K562 (cell line): ENCODE results near the gene CPEB1. TPM values are rescaled to one million over a fixed set of nuclear protein-coding genes. Genes with fewer than 3 reads are reported as not detected.

Experiments
- CHD1 ChIP-seq: fragments of 200-600 bp; sonication (generic); IDR thresholded peaks from one replicate; pipeline ENCODE4 v1.6.1; 2012; ENCODE audit warnings: mild to moderate bottlenecking, moderate library complexity, low read length, inconsistent platforms
- CTCFL ChIP-seq: IDR thresholded peaks from 2 replicates; pipeline ENCODE4 v1.6.1; 2011; ENCODE audit warnings: borderline replicate concordance, low read depth, mild to moderate bottlenecking, moderate library complexity, low read length; ENCODE audit not compliant: insufficient read depth, poor library complexity, severe bottlenecking
- ETV1 ChIP-seq: fragments of 450-650 bp; conservative IDR thresholded peaks from 2 replicates; pipeline ENCODE4 v1.6.1; 2016; ENCODE audit warnings: missing genetic modification characterization, control low read depth, low read depth, missing compliant biosample characterization
- FOXP1 ChIP-seq: sonication (generic); formaldehyde crosslinking; IDR thresholded peaks from 2 replicates; pipeline ENCODE4 v1.8.0; 2022; ENCODE audit warnings: mild to moderate bottlenecking, missing genetic modification reagents
- HOXB6 ChIP-seq: fragments of 250-450 bp; sonication (Bioruptor Pico); IDR thresholded peaks from 2 replicates; pipeline ENCODE4 v1.5.1; 2022; ENCODE audit warnings: mild to moderate bottlenecking, borderline replicate concordance
- MLLT1 ChIP-seq, 2 experiments: fragments of 450-650 bp; IDR thresholded peaks; 2 replicates each; pipeline ENCODE4 v1.6.1; 2016
- NR1H2 ChIP-seq: sonication (generic); formaldehyde crosslinking; IDR thresholded peaks from 2 replicates; pipeline ENCODE4 v1.4.0; 2020; ENCODE audit warnings: mild to moderate bottlenecking, missing genetic modification reagents
- POLR2AphosphoS2 ChIP-seq: IDR thresholded peaks from 2 replicates; pipeline ENCODE4 v1.6.1; 2012; ENCODE audit warnings: low read length, improper control_type of control experiment
- PTBP1 ChIP-seq: fragments of 200-400 bp; formaldehyde crosslinking; IDR thresholded peaks from 2 replicates; pipeline ENCODE4 v1.6.1; 2017; ENCODE audit warnings: low read depth, low read length
- PURB ChIP-seq: sonication (generic); formaldehyde crosslinking; IDR thresholded peaks from 2 replicates; pipeline ENCODE4 v1.9.0; 2021; ENCODE audit warnings: low read depth, mild to moderate bottlenecking, missing genetic modification reagents
- RUNX1 ChIP-seq: sonication (generic); IDR thresholded peaks from 2 replicates; pipeline ENCODE4 v1.6.1; 2016; ENCODE audit warnings: antibody characterized with exemption, low read depth
- STAT5A ChIP-seq: IDR thresholded peaks from 2 replicates; pipeline ENCODE4 v1.6.1; 2012; ENCODE audit warnings: low read length, inconsistent platforms, borderline replicate concordance
- ZNF592 ChIP-seq: fragments of 450-650 bp; IDR thresholded peaks from 2 replicates; pipeline ENCODE4 v1.6.1; 2017; ENCODE audit warnings: antibody characterized with exemption, mild to moderate bottlenecking
- ZNF75A ChIP-seq: fragments of 450-650 bp; formaldehyde crosslinking; IDR thresholded peaks from 2 replicates; pipeline ENCODE4 v1.4.0; 2020; ENCODE audit warnings: mild to moderate bottlenecking
- polyA plus RNA-seq, 8 experiments: library from polyadenylated mRNA; depleted of rRNA in 4 of 8; stranded (reverse) in 5 of 8; unstranded in 3 of 8; fragments of >200 nt; fragmentation: Nextera tagmentation in 2 of 8; fragmentation: Illumina TruSeq in 1 of 8; extraction: Ambion mirVana in 2 of 8; extraction: Trizol in 1 of 8; gene quantifications; 2 replicates each; pipeline versions ENCODE4 v1.2.1 to v1.2.3, GENCODE V29; 2011 to 2014; ENCODE audit warnings: inconsistent platforms in 1 of 8, missing spikeins in 1 of 8
- total RNA-seq, 7 experiments: library from RNA; depleted of rRNA in 6 of 7; stranded (reverse); fragments of >200 nt in 6 of 7; fragmentation: Illumina TruSeq in 2 of 7; extraction: Trizol in 2 of 7; gene quantifications; 2 replicates each; pipeline versions ENCODE4 v1.2.1 to v1.2.3, GENCODE V29; 2011 to 2021; ENCODE audit warnings: low replicate concordance in 1 of 7
- TF ChIP-seq, protein P1 (sequence below): sonication (generic); formaldehyde crosslinking; IDR thresholded peaks from 2 replicates; pipeline ENCODE4 v1.8.0; 2022; ENCODE audit warnings: missing genetic modification reagents, mild to moderate bottlenecking, moderate library complexity, borderline replicate concordance
- TF ChIP-seq, protein P2 (sequence below): sonication (generic); formaldehyde crosslinking; IDR thresholded peaks from 2 replicates; pipeline ENCODE4 v1.8.0; 2023; ENCODE audit warnings: mild to moderate bottlenecking, missing genetic modification reagents

CPEB1 gene
- total and polyA plus RNA-seq, 9 of the 15 experiments (the other 6 are each of a cell fraction or from before 2014, with no cell fraction given): 2.2 to 13.4 (median 9.7) TPM

DNA sequence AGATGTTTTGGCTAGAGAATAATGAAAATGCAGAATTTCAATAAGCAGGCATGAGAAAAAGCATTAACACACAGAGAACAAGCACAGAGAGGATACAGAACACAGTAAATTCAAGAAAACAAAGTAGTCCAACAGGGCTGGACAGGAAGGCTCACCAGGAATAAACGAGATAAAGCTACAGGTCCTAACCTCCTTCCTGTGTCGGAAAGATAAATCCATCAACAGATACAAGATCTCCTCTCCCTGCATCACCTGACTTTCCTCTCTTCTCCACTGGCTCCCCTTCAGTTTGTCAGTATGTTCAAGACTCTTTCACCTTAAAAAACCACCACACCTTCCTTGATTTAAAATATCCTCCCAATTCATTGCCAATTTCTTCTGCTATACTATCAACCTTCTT is 11.4 kb downstream of the CPEB1 start (continued):
- TF ChIP-seq ZNF592: no peak
- no peak for TF ChIP-seq MLLT1 (IDR thresholded peaks at IDR 0.05)
- peak; percentile 36; the same call in 1 of the 2 replicates for TF ChIP-seq STAT5A
- TF ChIP-seq PURB (CRISPR knock-in tag): no peak
- TF ChIP-seq POLR2AphosphoS2: no peak
- TF ChIP-seq, protein P1, sequence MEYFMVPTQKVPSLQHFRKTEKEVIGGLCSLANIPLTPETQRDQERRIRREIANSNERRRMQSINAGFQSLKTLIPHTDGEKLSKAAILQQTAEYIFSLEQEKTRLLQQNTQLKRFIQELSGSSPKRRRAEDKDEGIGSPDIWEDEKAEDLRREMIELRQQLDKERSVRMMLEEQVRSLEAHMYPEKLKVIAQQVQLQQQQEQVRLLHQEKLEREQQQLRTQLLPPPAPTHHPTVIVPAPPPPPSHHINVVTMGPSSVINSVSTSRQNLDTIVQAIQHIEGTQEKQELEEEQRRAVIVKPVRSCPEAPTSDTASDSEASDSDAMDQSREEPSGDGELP (CRISPR knock-in tag): no peak
- TF ChIP-seq PTBP1: no peak
- TF ChIP-seq CTCFL: no peak
- TF ChIP-seq HOXB6 (CRISPR knock-in tag): no peak
- TF ChIP-seq ETV1: peak; percentile 92
- no peak for TF ChIP-seq ZNF75A (CRISPR knock-in tag)
- TF ChIP-seq, protein P2, sequence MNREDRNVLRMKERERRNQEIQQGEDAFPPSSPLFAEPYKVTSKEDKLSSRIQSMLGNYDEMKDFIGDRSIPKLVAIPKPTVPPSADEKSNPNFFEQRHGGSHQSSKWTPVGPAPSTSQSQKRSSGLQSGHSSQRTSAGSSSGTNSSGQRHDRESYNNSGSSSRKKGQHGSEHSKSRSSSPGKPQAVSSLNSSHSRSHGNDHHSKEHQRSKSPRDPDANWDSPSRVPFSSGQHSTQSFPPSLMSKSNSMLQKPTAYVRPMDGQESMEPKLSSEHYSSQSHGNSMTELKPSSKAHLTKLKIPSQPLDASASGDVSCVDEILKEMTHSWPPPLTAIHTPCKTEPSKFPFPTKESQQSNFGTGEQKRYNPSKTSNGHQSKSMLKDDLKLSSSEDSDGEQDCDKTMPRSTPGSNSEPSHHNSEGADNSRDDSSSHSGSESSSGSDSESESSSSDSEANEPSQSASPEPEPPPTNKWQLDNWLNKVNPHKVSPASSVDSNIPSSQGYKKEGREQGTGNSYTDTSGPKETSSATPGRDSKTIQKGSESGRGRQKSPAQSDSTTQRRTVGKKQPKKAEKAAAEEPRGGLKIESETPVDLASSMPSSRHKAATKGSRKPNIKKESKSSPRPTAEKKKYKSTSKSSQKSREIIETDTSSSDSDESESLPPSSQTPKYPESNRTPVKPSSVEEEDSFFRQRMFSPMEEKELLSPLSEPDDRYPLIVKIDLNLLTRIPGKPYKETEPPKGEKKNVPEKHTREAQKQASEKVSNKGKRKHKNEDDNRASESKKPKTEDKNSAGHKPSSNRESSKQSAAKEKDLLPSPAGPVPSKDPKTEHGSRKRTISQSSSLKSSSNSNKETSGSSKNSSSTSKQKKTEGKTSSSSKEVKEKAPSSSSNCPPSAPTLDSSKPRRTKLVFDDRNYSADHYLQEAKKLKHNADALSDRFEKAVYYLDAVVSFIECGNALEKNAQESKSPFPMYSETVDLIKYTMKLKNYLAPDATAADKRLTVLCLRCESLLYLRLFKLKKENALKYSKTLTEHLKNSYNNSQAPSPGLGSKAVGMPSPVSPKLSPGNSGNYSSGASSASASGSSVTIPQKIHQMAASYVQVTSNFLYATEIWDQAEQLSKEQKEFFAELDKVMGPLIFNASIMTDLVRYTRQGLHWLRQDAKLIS (CRISPR knock-in tag): no peak
- no peak for TF ChIP-seq NR1H2 (CRISPR knock-in tag)
- no peak for TF ChIP-seq RUNX1
- TF ChIP-seq CHD1: no peak
- TF ChIP-seq FOXP1 (CRISPR knock-in tag): no peak
